GM19025 (cell line): ENCODE measurements around the gene ASCC3.

Experiments used
- ATAC-seq: cut with Tn5 transposase; IDR thresholded peaks from one replicate; pipeline ENCODE4 v1.9.1; 2021; ENCODE audit warnings: mild to moderate bottlenecking, low read depth, moderate library complexity; ENCODE audit not compliant: unreplicated experiment

ASCC3 gene

DNA sequence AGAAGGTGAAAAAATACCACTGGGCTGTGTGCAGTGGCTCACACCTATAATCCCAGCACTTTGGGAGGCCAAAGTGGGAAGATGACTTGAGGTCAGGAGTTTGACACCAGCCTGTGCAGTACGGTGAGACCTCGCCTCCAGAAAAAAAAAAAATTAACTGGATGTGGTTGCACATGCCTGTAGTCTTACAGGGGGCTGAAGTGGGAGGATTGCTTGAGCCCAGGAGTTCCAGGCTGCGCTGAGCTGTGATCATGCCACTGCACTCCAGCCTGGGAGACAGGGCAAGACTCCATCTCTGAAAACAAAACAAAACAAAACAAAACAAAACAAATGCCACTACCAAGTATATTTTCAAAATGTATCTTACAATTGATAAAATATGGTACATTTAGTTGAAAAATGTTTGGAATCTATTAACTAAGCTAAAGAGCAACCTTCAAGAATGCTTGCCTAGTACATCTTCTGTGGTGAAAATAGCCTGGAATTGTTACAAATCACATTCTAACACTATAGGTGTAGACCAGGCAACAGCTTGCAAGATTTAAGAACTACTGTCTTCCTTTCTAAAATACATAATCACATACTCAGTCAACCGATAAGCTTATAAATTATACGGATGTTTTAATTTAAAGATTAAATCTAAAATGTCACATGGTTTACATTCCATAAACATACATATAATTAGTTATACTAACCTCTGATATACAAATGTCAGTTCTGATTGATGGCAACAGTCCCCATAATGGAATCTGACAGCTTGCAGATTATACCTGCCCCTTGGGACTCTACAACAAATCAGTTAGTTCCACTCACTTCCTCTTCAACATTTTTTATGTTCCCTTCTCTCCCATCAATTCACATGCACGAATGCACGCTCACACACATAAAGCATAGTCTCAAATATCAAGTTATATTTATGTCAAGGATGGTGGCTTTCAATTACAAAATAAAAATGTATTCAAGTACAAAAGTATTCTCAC, 150.8 kb downstream of the ASCC3 start:
- ATAC-seq: no peak

DNA sequence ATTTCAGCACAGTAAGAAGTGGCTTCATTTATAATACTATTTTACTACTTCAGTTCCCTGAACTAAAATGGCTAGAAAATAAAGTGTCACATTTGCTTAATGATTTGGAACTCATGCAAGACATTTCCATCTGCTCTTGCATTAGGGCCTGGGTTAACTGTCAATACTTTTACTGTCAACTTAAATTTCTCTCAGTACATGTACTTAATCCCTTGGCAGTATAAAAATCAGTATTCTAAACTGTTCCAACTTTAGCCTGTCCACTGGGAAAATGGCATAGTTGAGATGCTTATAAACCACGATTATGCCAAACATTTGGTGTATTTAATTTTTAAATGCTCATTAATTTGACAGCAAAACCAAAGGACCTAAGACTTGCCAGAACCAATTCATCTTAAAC, 154.5 kb downstream of the ASCC3 start:
- no peak for ATAC-seq

DNA sequence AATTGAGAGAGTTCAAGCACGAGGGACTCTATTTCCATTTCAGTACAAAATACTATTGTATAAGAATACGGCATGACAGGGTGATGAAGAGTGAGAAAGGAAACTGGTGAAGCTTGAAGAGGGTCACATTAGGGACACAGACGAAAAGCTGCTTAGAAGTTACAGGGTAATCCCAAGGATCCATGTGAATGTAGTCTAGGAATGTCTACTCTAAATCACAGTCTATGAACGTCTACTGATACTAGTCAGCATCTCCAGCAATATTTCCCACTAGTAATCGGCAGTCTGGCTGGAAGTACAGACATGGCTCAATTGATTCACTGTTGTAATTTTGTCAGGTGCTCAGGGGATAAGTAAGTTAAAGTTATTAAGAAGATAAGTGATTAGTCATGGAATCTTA, 156.4 kb downstream of the ASCC3 start:
- no peak for ATAC-seq

DNA sequence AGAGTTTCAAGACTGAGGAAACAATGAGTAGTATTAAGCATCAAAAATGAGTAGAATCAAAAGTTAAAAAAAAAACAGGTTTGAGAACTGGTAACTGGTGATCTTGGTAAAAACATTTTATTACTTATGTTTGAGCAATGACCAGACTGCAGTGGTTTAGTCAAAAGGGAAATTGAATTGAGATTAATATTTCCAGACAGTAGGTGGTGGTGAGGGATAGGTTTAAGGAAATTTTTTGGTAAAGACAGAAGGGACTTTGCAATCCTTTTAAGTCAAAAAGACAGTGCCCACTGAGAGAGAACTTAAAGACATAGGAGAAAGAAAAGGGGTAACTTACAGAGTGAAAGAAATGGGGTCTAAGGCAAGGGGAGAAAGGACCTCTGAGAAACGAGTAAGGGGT, 156.9 kb downstream of the ASCC3 start:
- no peak for ATAC-seq

GRCh38 chr6:100721256-100721655, 159.9 kb downstream of the ASCC3 start:
- no peak for ATAC-seq

GRCh38 chr6:100719883-100720682, 161.0 kb downstream of the ASCC3 start:
- ATAC-seq: no peak

- no peak for ATAC-seq
Measured at GRCh38 chr6:100712997-100713396, 168.1 kb downstream of the ASCC3 start.

GRCh38 chr6:100706491-100706890, 174.6 kb downstream of the ASCC3 start:
- no peak for ATAC-seq

DNA sequence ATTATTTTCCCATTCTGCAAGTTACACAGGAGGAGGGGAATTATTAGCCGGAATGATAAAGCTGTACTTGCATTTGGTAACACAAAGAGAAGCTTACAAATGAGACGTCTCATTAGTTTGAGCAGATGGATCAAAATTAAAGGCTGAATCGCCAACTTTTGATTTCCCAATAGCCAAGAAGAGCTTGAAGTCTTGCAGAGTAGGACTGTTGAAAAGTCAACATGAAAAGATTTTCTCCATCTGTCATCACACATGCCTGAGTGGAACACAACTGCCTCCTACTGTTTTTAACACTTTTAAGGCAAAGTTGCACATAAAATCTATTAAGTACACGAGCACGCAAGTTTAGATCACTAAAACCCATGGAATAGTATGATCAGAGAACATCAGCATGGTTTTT, 176.2 kb downstream of the ASCC3 start:
- ATAC-seq: no peak

- no peak for ATAC-seq
Measured at GRCh38 chr6:100701728-100702127, 179.4 kb downstream of the ASCC3 start.

- ATAC-seq: no peak
Measured at GRCh38 chr6:100700009-100700408, 181.1 kb downstream of the ASCC3 start.

DNA sequence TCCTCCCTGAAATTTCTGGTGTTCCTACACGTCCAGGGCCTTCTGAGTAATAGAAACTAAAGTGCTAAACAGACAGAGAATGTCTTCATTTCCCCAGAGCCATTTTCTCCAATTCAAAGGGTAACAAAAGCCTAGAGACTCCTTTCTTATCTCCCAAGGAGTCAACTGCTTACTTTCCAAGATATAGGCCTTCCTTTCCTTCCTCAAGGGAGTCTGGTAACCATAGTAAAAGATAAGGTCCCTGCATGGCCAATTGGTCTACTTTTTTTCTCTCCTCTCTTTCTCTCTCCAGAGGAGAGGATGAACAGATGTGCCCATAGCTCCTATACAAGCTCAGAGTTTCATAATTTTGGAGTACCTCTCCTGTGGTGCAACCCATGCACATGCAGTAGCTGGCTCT, 185.7 kb downstream of the ASCC3 start:
- no peak for ATAC-seq

DNA sequence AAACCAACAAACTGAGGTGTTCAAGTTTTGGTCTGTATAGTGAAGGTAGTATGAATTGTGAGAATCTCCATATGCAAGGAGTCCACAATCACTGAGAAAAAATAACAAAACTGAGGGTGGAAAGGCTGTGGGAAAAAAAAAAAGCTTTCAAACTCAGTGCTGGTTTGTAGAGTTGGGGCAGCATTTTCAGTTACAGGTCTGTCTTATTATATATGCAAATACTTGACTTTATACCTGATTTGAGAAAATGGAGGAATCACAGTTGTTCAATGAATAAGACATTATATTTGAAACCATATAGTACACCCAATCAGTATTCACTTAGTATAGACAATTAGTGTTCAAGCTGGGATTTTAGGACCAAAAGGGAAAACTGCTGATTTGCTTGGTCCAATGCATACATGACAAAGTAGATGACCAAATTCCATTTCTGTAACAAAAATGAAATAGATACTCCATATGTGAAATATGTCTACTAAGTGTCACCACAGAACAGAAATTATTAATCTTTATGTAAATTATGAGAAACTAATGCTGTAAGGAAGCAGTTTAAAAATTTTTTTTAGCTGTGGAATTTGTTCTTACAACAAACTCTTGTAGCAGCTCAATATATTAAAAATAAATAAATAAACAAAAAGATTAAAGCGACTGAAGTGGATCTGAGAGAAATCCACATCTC, 187.7 kb downstream of the ASCC3 start:
- ATAC-seq: no peak

GRCh38 chr6:100691972-100692371, 189.2 kb downstream of the ASCC3 start:
- ATAC-seq: no peak

DNA sequence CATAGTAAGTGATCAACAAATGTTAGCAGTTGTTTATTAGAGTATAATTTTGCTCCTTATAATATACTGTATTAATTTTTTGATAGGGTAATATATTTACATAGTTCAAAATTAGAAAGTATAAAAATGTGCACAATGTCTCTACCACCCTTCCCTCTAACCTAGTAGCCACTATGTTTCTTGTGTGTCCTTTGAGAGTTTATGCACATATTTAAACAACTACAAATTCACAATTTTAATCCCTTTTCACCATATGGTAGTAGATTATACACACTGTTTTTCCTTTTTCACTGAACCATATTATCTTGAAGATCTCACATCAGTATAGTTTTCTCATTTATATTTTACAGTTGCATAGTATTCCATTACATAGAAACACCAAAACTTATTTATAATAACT, 194.9 kb downstream of the ASCC3 start:
- no peak for ATAC-seq

DNA sequence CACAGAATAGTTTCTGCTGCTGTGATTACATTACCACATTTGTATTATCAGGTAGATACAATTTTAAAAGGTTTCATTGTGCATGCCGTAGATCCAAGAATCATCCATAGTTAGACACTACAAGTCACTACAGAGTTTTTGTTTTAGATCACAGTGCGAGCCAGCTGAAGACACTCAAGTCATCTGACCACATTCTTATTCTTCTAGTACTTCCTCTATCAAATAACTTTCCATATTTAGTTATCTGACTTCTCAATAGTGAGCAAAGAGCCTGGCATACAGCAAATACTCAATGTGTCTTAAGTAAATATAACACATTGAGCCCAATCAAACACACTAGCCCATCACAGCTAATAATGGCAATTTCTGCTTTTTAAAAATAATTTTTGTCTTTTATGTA, 195.4 kb downstream of the ASCC3 start:
- no peak for ATAC-seq

GRCh38 chr6:100680163-100680562, 201.0 kb downstream of the ASCC3 start:
- no peak for ATAC-seq

DNA sequence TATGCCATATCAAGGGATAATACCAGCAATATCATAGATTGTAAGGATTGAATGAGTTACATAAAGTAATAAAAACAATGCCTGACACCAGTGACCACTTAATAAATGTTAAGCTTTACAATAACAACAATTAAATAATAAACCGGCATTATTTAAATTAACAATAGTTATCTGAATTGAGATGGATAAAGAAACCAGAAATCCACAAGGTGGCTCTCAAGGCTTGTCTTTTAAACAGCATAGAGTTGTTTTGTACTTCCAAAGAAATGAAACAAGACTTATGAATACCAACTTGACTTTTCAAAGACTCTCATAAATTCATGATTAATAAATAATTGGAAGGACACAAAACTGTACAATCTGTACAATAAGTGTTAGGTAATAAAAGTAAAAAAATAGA, 203.1 kb downstream of the ASCC3 start:
- ATAC-seq: no peak

- no peak for ATAC-seq
Measured at GRCh38 chr6:100677240-100677639, 203.9 kb downstream of the ASCC3 start.

DNA sequence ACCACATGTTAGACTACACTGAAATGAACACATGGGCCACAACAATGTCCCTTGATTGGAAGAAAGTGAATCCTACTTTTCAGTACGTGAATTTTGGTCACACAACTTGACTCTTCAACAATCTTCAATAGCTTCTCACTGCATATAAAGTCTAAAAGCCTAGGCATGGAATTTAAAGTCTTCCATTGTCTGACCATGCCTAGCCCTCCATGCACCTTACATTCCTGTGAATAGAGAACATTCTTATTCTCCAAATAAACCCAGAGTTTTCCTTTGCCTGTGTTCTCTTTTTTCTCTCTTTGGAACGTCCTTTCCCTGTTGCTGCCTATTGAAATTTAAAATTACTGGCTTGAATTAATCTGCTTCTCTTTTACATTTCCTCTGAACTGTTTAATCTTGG, 207.5 kb downstream of the ASCC3 start:
- ATAC-seq: no peak

DNA sequence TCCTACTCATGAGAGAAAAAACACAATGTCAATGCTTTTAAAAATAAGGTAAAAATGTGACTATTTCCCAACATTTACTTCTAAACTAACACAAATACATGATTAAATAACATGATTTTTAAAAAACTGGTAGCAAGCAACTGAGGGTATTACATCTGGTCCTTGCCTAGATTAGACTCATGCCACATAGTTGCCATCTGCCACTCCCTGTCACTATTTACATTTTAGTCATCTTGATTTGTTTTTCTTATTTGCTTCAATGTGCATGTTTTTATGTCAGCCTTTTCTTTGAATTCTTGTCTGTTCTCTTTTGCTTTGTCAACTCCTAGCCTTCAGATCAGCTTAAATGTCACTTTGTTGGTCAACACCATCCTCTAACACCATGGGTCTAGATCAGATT, 209.4 kb downstream of the ASCC3 start:
- ATAC-seq: no peak
